Regular cardiac myocyte (primary cell): ENCODE data around the gene OR6J1. TPM values are rescaled to one million over a fixed set of nuclear protein-coding genes. Genes with fewer than 3 reads are reported as not detected.

Source experiments
- total RNA-seq: library from RNA; depleted of rRNA; stranded (reverse); fragments of >200 nt; gene quantifications from 2 replicates; pipeline ENCODE4 v1.2.3, GENCODE V29; 2014

OR6J1 gene
- total RNA-seq: not detected in 2 replicates

DNA sequence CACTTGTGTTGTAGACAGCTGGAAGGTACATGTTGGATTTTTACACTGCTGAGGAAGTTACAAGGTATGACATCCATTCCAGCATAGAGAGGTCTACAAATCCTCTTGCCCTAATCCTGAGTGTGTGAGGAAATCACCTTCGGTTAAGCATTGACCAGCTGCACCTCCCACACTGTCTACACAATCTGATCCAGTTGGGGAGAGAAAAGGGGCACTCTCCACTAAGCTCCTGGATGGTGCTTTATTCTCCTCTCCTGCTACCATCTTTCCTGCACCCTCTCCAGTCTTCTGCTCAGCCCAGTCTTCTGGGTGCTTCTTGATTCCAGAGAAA lies at the start of gene OR6J1:
Gene OR6J1 (minus strand): TSS at position 48 of the 331 bp plus-strand sequence. CDS start 9,541 bp downstream, outside the sequence.

DNA sequence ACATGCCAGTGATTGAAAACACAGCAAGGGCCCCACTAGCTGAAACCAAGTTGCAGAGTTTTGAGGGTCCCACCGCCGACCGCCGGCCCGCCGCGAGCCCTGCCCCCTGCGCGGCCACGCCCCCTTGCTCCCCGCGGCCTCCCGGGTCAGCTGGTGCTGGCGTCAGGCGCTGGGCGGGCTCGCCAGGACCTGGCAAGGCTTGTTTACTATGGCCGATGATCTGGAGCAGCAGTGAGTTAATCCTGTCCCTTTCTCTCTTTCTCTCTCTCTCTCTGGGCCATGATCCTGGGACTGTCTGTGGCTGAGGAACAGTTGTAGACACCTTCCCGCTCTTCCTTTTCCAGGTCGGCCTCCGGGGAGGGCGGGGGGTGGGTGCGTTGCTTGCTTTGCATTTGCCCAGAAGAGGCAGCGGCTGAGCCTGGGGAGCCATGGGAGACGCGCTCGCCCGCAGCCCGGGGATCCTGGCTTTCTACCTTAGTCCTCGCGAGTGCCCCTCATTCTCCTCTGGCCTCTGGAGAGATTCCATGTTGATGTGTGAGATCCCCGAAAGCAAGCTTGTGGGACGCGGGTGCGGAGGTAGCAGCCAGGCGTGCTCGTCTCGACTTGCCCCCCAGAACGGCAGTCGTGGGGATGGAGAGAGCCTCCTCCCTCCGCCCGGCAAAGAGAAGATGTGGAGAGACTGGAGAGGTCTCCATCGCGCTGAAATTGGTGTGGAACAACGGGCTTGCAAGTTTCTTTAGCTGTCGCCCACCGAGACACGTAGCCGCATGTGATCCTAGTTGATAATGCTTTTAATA lies 45.9 kb downstream of the OR6J1 start, which contains the start of gene ABHD4:
Gene ABHD4 (plus strand): TSS at position 202 of the 797 bp plus-strand sequence. CDS start 7 bp downstream, at position 209.

GRCh38 chr14:22589096-22589839 lies 54.9 kb downstream of the OR6J1 start, which contains the start of gene DAD1:
Gene DAD1, minus strand, starts transcription at chr14:22589224. Its CDS starts 67 bp downstream, at chr14:22589157.

Other genes with a start within 250 kb of the OR6J1 start
- 350 and 376 TPM in 2 replicates for gene DAD1, start 55.1 kb downstream of the OR6J1 start, total RNA-seq
- 6.9 and 24.8 TPM in 2 replicates for gene ABHD4, start 46.1 kb downstream of the OR6J1 start, total RNA-seq
- 37.0 and 39.5 TPM in 2 replicates for gene OXA1L, start 122.3 kb upstream of the OR6J1 start, total RNA-seq
- 18.2 and 21.4 TPM in 2 replicates for gene SLC7A7, start 171.1 kb upstream of the OR6J1 start, total RNA-seq
- 23.1 and 56.4 TPM in 2 replicates for gene MRPL52, start 185.5 kb upstream of the OR6J1 start, total RNA-seq
- 326 and 383 TPM in 2 replicates for gene MMP14, start 192.2 kb upstream of the OR6J1 start, total RNA-seq
- 57.1 and 72.7 TPM in 2 replicates for gene LRP10, start 227.4 kb upstream of the OR6J1 start, total RNA-seq
- under 0.01 TPM in 1 of 2 replicates, not detected in the other for gene REM2, start 238.9 kb upstream of the OR6J1 start, total RNA-seq